IMR-90 (cell line): ENCODE data around the gene NCAPG2.

ENCODE experiments used
- CEBPB ChIP-seq: IDR thresholded peaks from 2 replicates; pipeline ENCODE4 v1.6.1; 2012; ENCODE audit warnings: low read depth, low read length, improper control_type of control experiment
- CHD1 ChIP-seq: IDR thresholded peaks from 2 replicates; pipeline ENCODE4 v1.6.1; 2012; ENCODE audit warnings: low read depth, low read length, improper control_type of control experiment
- MAFK ChIP-seq: IDR thresholded peaks from 2 replicates; pipeline ENCODE4 v1.6.1; 2012; ENCODE audit warnings: low read depth, low read length, improper control_type of control experiment
- MXI1 ChIP-seq: IDR thresholded peaks from 2 replicates; pipeline ENCODE4 v1.6.1; 2012; ENCODE audit warnings: low read depth, mild to moderate bottlenecking, low read length, moderate library complexity, borderline replicate concordance
- NFE2L2 ChIP-seq: fragments of 150-350 bp; IDR thresholded peaks from 2 replicates; pipeline ENCODE4 v1.6.1; 2016; ENCODE audit warnings: low read depth, mild to moderate bottlenecking, low read length
- POLR2A ChIP-seq: IDR thresholded peaks from 2 replicates; pipeline ENCODE4 v1.6.1; 2012; ENCODE audit warnings: mild to moderate bottlenecking, low read depth, low read length
- RCOR1 ChIP-seq: IDR thresholded peaks from 2 replicates; pipeline ENCODE4 v1.6.1; 2012; ENCODE audit warnings: mild to moderate bottlenecking, low read length, improper control_type of control experiment; ENCODE audit not compliant: insufficient replicate concordance
- SMC3 ChIP-seq: fragments of 150-350 bp; IDR thresholded peaks from 2 replicates; pipeline ENCODE4 v1.6.1; 2016; ENCODE audit warnings: low read depth, mild to moderate bottlenecking, antibody characterized with exemption, low read length, moderate library complexity
- TF ChIP-seq, protein P1 (sequence below): conservative IDR thresholded peaks from 2 replicates; pipeline ENCODE4 v1.5.1; 2012; ENCODE audit warnings: mild to moderate bottlenecking, low read depth, low read length, improper control_type of control experiment

DNA sequence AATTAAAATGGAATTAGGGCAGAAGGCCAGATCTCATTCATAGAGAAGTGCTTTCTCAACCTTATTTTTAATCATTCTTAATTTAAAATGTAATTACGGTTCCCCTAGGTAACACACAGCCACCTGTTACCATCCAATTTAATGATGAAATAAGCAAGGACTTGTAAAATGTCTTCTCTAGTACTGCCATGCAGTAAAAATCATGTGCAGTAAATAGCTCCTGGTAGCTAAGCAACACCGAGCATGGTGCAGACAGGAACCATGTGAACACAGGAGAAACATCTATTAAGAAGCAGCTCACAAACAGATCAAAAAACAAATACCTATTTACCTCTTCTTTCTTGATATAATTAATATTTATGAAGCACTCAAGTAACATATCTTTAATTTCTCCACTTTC lies 15.1 kb downstream of the NCAPG2 start:
- TF ChIP-seq, protein P1, sequence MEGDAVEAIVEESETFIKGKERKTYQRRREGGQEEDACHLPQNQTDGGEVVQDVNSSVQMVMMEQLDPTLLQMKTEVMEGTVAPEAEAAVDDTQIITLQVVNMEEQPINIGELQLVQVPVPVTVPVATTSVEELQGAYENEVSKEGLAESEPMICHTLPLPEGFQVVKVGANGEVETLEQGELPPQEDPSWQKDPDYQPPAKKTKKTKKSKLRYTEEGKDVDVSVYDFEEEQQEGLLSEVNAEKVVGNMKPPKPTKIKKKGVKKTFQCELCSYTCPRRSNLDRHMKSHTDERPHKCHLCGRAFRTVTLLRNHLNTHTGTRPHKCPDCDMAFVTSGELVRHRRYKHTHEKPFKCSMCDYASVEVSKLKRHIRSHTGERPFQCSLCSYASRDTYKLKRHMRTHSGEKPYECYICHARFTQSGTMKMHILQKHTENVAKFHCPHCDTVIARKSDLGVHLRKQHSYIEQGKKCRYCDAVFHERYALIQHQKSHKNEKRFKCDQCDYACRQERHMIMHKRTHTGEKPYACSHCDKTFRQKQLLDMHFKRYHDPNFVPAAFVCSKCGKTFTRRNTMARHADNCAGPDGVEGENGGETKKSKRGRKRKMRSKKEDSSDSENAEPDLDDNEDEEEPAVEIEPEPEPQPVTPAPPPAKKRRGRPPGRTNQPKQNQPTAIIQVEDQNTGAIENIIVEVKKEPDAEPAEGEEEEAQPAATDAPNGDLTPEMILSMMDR, result no peak
- no peak for TF ChIP-seq SMC3
- TF ChIP-seq CEBPB, result no peak
- no peak for TF ChIP-seq MAFK
- TF ChIP-seq NFE2L2, result no peak
- no peak for TF ChIP-seq RCOR1
- TF ChIP-seq MXI1, result no peak
- TF ChIP-seq CHD1, result no peak
- TF ChIP-seq POLR2A, result no peak
